DMS153 treated with DMSO at 0.1 percent for 48 hours (cell line): ENCODE data around the gene PRRX2.
"Not testable (repeated sequence)": the region's sequence is repeated elsewhere in the genome, so short reads cannot be mapped to it uniquely, and the experiment has no call there.

Source experiments
- DNase-seq: peaks from one replicate; lab custom pipeline; 2025; ENCODE audit not compliant: unreplicated experiment; lab: John Stamatoyannopoulos, UW

Gene PRRX2

GRCh38 chr9:129751841-129752801 is 86.7 kb downstream of the PRRX2 start:
- peak; percentile 42 for DNase-seq

GRCh38 chr9:129752900-129753729 is 87.7 kb downstream of the PRRX2 start, which contains the start of gene PTGES:
PTGES (minus strand) TSS chr9:129753042; CDS start chr9:129753012, 30 bp downstream.
- peak; percentile 8 for DNase-seq

- DNase-seq, result no peak
Observed at GRCh38 chr9:129755151-129755550, 89.7 kb downstream of the PRRX2 start.

- no peak for DNase-seq
Observed at GRCh38 chr9:129756191-129756590, 90.7 kb downstream of the PRRX2 start.

GRCh38 chr9:129757045-129757444 is 91.6 kb downstream of the PRRX2 start:
- no peak for DNase-seq

- no peak for DNase-seq
Observed at GRCh38 chr9:129759319-129759718, 93.9 kb downstream of the PRRX2 start.

- no peak for DNase-seq
Observed at GRCh38 chr9:129759804-129760502, 94.5 kb downstream of the PRRX2 start.

GRCh38 chr9:129760784-129761183 is 95.3 kb downstream of the PRRX2 start:
- not testable (repeated sequence) for DNase-seq

GRCh38 chr9:129761293-129761900 is 96.0 kb downstream of the PRRX2 start:
- no peak for DNase-seq

GRCh38 chr9:129761901-129762369 is 96.5 kb downstream of the PRRX2 start:
- DNase-seq, result no peak

- not testable (repeated sequence) for DNase-seq
Observed at GRCh38 chr9:129762370-129762984, 97.0 kb downstream of the PRRX2 start.

GRCh38 chr9:129762985-129763926 is 97.8 kb downstream of the PRRX2 start:
- no peak for DNase-seq

- DNase-seq, result no peak
Observed at GRCh38 chr9:129765764-129766317, 100.4 kb downstream of the PRRX2 start.

- DNase-seq, result no peak
Observed at GRCh38 chr9:129768486-129768885, 103.0 kb downstream of the PRRX2 start.

- no peak for DNase-seq
Observed at GRCh38 chr9:129769669-129770068, 104.2 kb downstream of the PRRX2 start.

- DNase-seq, result no peak
Observed at GRCh38 chr9:129770741-129771140, 105.3 kb downstream of the PRRX2 start.
